ENCODE data around the gene IGSF10.

DNA sequence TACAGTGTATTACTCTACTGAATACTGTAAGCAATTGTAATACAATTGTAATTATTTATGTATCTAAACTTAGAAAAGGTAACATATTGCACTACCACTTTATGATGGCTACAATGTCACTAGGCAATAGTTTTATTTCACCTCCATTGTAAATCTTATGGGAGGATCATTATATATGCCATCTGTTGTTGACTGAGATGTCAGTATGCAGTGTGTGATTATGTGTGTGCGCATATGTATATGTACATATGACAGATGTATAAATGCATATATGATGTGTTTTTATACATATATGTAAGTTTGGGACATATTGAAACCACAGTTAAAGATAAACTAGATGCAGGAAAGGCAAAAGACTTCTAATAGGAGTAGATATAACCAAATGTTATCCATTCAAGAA is 8.5 kb downstream of the IGSF10 start:
- no peak for TF ChIP-seq MYC (IDR thresholded peaks at IDR 0.05; ENCODE audit: low read depth, low read length)
- TF ChIP-seq, protein P1, sequence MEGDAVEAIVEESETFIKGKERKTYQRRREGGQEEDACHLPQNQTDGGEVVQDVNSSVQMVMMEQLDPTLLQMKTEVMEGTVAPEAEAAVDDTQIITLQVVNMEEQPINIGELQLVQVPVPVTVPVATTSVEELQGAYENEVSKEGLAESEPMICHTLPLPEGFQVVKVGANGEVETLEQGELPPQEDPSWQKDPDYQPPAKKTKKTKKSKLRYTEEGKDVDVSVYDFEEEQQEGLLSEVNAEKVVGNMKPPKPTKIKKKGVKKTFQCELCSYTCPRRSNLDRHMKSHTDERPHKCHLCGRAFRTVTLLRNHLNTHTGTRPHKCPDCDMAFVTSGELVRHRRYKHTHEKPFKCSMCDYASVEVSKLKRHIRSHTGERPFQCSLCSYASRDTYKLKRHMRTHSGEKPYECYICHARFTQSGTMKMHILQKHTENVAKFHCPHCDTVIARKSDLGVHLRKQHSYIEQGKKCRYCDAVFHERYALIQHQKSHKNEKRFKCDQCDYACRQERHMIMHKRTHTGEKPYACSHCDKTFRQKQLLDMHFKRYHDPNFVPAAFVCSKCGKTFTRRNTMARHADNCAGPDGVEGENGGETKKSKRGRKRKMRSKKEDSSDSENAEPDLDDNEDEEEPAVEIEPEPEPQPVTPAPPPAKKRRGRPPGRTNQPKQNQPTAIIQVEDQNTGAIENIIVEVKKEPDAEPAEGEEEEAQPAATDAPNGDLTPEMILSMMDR (IDR thresholded peaks at IDR 0.05; ENCODE audit: low read depth, low read length) = no peak

Measured in NB4 (cell line).